HG02623 (cell line): Measurements from ENCODE around the gene MSI1.
"Not testable (repeated sequence)": the region's sequence is repeated elsewhere in the genome, so short reads cannot be mapped to it uniquely, and the experiment has no call there.

Experiments
- ATAC-seq: cut with Tn5 transposase; IDR thresholded peaks from one replicate; pipeline ENCODE4 v1.9.1; 2021; ENCODE audit warnings: moderate library complexity; ENCODE audit not compliant: unreplicated experiment

Gene MSI1

GRCh38 chr12:120358412-120359100, 10.4 kb downstream of the MSI1 start:
- no peak for ATAC-seq

GRCh38 chr12:120357104-120357503, 11.9 kb downstream of the MSI1 start:
- ATAC-seq: no peak

GRCh38 chr12:120356567-120357030, 12.4 kb downstream of the MSI1 start:
- no peak for ATAC-seq

- ATAC-seq: no peak
Observed at GRCh38 chr12:120353556-120354317, 15.2 kb downstream of the MSI1 start.

- ATAC-seq: no peak
Observed at GRCh38 chr12:120353136-120353535, 15.8 kb downstream of the MSI1 start.

DNA sequence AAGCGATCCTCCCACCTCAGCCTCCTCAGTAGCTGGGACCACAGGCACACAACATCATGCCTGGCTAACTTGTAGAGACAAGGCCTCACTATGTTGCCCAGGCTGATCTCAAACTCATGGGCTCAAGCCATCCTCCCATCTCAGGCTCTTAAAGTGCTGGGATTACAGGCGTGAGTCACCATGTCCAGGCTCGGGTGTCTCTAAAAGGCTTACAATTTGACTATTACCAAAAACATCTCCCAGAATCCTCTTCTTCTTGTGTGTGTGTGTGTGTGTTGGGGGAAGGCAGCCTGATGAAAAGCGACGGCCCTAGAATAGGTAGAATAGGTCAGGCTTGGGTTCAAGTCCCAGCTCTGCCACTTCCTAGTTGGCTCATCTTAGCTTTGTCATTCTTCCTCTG, 16.8 kb downstream of the MSI1 start:
- no peak for ATAC-seq

GRCh38 chr12:120350576-120351350, 18.2 kb downstream of the MSI1 start:
- ATAC-seq: no peak

GRCh38 chr12:120347766-120348165, 21.2 kb downstream of the MSI1 start:
- no peak for ATAC-seq

- no peak for ATAC-seq
Observed at GRCh38 chr12:120346681-120347080, 22.3 kb downstream of the MSI1 start.

GRCh38 chr12:120346031-120346430, 22.9 kb downstream of the MSI1 start:
- no peak for ATAC-seq

- ATAC-seq: no peak
Observed at GRCh38 chr12:120343692-120344091, 25.3 kb downstream of the MSI1 start.

DNA sequence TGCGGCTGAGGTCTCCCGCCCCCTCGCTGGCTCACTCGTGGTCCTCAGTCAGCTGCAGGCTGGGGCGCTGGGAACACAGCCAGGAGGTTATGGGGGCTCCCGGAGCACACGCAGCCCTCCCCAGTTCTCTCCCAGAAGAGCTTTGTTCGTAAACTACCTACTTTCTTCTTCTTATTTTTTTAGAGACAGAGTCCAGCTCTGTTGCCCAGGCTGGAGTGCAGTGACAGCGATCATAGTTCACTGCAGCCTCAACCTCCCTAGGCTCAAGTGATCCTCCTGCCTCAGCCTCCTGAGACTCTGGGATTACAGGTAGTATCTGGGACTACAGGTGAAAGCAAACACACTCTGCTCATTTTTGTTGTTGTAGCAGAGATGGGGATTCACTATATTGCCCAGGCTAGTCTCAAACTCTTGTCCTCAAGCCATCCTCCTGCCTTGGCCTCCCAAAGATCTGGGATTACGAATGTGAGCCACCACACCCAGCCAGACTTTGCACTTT, 25.9 kb downstream of the MSI1 start:
- ATAC-seq: no peak

DNA sequence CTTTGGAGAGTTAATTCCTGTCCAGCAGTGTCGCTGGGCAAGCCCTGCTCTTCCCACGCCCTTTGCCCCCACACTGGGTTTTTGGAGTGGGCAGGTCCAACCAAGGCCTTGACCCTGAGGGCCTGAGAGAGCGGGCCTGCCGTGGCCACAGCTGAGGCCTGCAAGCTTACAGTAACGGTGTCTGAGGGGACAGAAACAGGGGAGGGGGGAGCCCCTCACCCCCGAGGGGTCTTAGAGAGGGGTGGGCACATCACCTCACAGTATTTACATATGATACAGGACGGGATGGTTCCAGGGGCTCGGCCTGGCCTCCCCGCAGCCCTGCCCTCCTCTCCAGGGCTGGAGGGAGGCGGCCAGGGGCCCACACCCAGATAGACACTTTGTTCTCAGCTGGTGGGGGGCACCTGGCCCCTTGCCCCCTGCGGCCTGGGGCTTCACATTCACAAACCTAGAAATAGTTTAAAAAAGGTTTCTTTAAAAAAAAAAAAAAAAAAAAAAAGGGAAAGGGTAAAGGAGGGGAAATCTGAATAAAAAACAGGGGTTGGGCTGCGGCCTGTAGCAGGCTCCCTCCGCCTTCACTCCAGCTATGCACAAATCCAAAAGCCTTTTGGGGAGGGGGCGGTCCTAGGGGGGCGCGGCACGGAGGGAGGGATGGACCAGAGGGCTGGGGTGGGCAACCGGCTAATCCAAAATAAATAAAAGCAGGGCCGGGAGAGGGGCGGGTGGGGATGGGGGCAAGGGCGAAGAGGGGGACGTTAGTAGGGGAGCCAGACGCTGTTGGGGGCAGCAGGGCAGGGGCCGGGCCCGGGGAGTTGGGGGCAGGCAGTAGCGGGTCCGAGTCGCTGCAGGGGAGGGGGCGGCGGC, 26.6 kb downstream of the MSI1 start:
- ATAC-seq: no peak

GRCh38 chr12:120339256-120339655, 29.7 kb downstream of the MSI1 start:
- ATAC-seq: no peak

- no peak for ATAC-seq
Observed at GRCh38 chr12:120337730-120338129, 31.2 kb downstream of the MSI1 start.

DNA sequence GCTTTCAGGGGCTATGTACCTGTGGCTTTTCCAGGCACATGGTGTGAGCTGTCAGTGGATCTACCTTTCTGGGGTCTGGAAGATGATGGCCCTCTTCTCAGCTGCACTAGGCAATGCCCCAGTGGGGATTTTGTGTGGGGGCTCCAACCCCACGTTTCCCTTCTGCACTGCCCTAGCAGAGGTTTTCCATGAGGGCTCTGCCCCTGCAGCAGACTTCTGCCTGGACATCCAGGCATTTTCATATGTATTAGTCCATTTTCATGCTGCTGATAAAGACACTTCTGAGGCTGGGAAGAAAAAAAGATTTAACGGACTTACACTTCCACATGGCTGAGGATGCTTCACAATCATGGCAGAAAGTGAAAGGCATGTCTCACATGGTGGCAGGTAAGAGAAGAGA, 32.6 kb downstream of the MSI1 start:
- not testable (repeated sequence) for ATAC-seq

GRCh38 chr12:120335447-120335846, 33.5 kb downstream of the MSI1 start:
- not testable (repeated sequence) for ATAC-seq

DNA sequence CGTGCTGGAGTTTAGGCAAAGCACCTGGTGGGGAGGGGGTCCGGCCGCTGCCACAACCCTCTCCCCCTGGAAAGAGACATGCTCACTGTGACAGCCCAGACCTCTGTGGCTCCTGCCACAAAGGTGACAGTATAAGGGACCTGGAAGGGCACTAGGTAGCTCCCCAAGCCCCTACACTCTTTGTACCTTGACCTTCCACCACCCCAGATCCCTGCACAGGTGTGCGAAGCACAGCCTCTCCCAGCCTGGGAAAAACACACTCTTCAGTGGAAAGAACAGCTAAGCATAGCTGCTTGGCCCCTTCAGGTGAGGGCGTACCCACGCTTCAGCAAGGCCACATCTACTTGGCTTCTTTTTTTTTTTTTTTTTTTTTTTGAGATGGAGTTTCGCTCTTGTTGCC, 36.4 kb downstream of the MSI1 start:
- no peak for ATAC-seq

DNA sequence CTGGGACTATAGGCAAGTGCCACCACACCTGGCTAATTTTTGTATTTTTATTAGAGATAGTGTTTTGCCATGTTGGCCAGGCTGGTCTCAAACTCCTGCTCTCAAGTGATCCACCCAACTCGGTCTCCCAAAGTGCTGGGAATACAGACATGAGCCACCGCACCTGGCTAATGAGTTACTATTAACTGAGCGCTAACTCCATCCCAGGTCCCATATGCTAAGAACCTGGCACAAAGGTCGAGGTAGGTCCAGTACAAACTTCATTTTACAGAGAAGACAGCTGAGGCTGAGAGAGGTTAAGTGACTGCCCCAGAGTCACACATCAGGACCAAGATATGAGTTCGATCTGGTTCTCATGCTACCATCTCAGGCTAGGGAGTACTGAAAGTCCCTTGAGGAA, 36.9 kb downstream of the MSI1 start:
- no peak for ATAC-seq

GRCh38 chr12:120331390-120331789, 37.6 kb downstream of the MSI1 start:
- no peak for ATAC-seq

GRCh38 chr12:120328228-120328627, 40.7 kb downstream of the MSI1 start:
- no peak for ATAC-seq
